ENCODE data around the gene HEMGN.

Gene HEMGN

GRCh38 chr9:97895211-97895610 is 42.8 kb downstream of the HEMGN start:
- no peak overlapping the region for H3K4me3 ChIP-seq (replicated peaks; ENCODE audit: insufficient read depth, low read length)
- no peak for DNase-seq (ENCODE audit: low read depth in 1 of 2, low spot score in 1 of 2)
- H3K27me3 ChIP-seq (ENCODE audit: insufficient read depth, poor library complexity, severe bottlenecking), result no peaks in the 10 kb centered on the region
- TF ChIP-seq SPI1 (IDR thresholded peaks at IDR 0.05; ENCODE audit: borderline replicate concordance, low read depth) (no peak), GABPA (IDR thresholded peaks at IDR 0.05; ENCODE audit: low read depth) (no peak), POLR2AphosphoS5 (IDR thresholded peaks at IDR 0.05; ENCODE audit: low read depth) (no peak)
- TF ChIP-seq, protein P1, sequence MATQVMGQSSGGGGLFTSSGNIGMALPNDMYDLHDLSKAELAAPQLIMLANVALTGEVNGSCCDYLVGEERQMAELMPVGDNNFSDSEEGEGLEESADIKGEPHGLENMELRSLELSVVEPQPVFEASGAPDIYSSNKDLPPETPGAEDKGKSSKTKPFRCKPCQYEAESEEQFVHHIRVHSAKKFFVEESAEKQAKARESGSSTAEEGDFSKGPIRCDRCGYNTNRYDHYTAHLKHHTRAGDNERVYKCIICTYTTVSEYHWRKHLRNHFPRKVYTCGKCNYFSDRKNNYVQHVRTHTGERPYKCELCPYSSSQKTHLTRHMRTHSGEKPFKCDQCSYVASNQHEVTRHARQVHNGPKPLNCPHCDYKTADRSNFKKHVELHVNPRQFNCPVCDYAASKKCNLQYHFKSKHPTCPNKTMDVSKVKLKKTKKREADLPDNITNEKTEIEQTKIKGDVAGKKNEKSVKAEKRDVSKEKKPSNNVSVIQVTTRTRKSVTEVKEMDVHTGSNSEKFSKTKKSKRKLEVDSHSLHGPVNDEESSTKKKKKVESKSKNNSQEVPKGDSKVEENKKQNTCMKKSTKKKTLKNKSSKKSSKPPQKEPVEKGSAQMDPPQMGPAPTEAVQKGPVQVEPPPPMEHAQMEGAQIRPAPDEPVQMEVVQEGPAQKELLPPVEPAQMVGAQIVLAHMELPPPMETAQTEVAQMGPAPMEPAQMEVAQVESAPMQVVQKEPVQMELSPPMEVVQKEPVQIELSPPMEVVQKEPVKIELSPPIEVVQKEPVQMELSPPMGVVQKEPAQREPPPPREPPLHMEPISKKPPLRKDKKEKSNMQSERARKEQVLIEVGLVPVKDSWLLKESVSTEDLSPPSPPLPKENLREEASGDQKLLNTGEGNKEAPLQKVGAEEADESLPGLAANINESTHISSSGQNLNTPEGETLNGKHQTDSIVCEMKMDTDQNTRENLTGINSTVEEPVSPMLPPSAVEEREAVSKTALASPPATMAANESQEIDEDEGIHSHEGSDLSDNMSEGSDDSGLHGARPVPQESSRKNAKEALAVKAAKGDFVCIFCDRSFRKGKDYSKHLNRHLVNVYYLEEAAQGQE (IDR thresholded peaks at IDR 0.05; ENCODE audit: insufficient replicate concordance, low read depth), result no peak
- TF ChIP-seq, protein P2, sequence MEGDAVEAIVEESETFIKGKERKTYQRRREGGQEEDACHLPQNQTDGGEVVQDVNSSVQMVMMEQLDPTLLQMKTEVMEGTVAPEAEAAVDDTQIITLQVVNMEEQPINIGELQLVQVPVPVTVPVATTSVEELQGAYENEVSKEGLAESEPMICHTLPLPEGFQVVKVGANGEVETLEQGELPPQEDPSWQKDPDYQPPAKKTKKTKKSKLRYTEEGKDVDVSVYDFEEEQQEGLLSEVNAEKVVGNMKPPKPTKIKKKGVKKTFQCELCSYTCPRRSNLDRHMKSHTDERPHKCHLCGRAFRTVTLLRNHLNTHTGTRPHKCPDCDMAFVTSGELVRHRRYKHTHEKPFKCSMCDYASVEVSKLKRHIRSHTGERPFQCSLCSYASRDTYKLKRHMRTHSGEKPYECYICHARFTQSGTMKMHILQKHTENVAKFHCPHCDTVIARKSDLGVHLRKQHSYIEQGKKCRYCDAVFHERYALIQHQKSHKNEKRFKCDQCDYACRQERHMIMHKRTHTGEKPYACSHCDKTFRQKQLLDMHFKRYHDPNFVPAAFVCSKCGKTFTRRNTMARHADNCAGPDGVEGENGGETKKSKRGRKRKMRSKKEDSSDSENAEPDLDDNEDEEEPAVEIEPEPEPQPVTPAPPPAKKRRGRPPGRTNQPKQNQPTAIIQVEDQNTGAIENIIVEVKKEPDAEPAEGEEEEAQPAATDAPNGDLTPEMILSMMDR (IDR thresholded peaks at IDR 0.05; ENCODE audit: insufficient read depth, low read length), result no peak
- H3K27ac ChIP-seq (replicated peaks), result no peak overlapping the region

- no peaks in the 10 kb centered on the region for H3K27me3 ChIP-seq (ENCODE audit: insufficient read depth, poor library complexity, severe bottlenecking)
- no peak for DNase-seq (ENCODE audit: low read depth in 1 of 2, low spot score in 1 of 2)
- TF ChIP-seq GABPA (IDR thresholded peaks at IDR 0.05; ENCODE audit: low read depth), result no peak
- TF ChIP-seq, protein P2 (IDR thresholded peaks at IDR 0.05; ENCODE audit: insufficient read depth, low read length), result no peak
- TF ChIP-seq, protein P1 (IDR thresholded peaks at IDR 0.05; ENCODE audit: insufficient replicate concordance, low read depth), result no peak
- TF ChIP-seq POLR2AphosphoS5 (IDR thresholded peaks at IDR 0.05; ENCODE audit: low read depth), result no peak
- TF ChIP-seq SPI1 (IDR thresholded peaks at IDR 0.05; ENCODE audit: borderline replicate concordance, low read depth), result no peak
Measured at GRCh38 chr9:97892421-97892820, 45.6 kb downstream of the HEMGN start.

GRCh38 chr9:97891736-97892135 is 46.2 kb downstream of the HEMGN start:
- no peak for TF ChIP-seq SPI1 (IDR thresholded peaks at IDR 0.05; ENCODE audit: borderline replicate concordance, low read depth)
- TF ChIP-seq, protein P1 (IDR thresholded peaks at IDR 0.05; ENCODE audit: insufficient replicate concordance, low read depth), result no peak
- TF ChIP-seq, protein P2 (IDR thresholded peaks at IDR 0.05; ENCODE audit: insufficient read depth, low read length), result no peak
- no peak for TF ChIP-seq POLR2AphosphoS5 (IDR thresholded peaks at IDR 0.05; ENCODE audit: low read depth)
- no peak for TF ChIP-seq GABPA (IDR thresholded peaks at IDR 0.05; ENCODE audit: low read depth)
- no peak for DNase-seq (ENCODE audit: low read depth in 1 of 2, low spot score in 1 of 2)
- no peaks in the 10 kb centered on the region for H3K27me3 ChIP-seq (ENCODE audit: insufficient read depth, poor library complexity, severe bottlenecking)
- no peak overlapping the region for H3K27ac ChIP-seq (replicated peaks)
- no peak overlapping the region for H3K4me3 ChIP-seq (replicated peaks; ENCODE audit: insufficient read depth, low read length)

More at GRCh38 chr9:97892421-97892820, 45.6 kb downstream of the HEMGN start:
- no peak overlapping the region for H3K27ac ChIP-seq (replicated peaks)
- H3K4me3 ChIP-seq (replicated peaks; ENCODE audit: insufficient read depth, low read length), result no peak overlapping the region
